Nephron (organoid): ENCODE results near the gene RNF214.

Source experiments
- H3K27ac Mint-ChIP-seq, 3 experiments: 2 replicates each; pipeline ENCODE4 v1.8.0; 2020; ENCODE audit warnings: mixed read lengths in 3 of 3, mild to moderate bottlenecking in 2 of 3, moderate library complexity in 1 of 3
- H3K27me3 Mint-ChIP-seq: 2 replicates; pipeline ENCODE4 v1.8.0; 2021; ENCODE audit warnings: low read depth, mild to moderate bottlenecking, moderate library complexity, mixed read lengths
- H3K36me3 Mint-ChIP-seq: 2 replicates; pipeline ENCODE4 v1.8.0; 2020; ENCODE audit warnings: low read depth, mixed read lengths
- H3K4me1 Mint-ChIP-seq: 2 replicates; pipeline ENCODE4 v1.8.0; 2020; ENCODE audit warnings: mixed read lengths
- H3K4me3 Mint-ChIP-seq, 3 experiments: 2 replicates each; pipeline ENCODE4 v1.8.0; 2020; ENCODE audit warnings: mild to moderate bottlenecking in 3 of 3, mixed read lengths in 3 of 3, moderate library complexity in 2 of 3
- H3K9me3 Mint-ChIP-seq: 2 replicates; pipeline ENCODE4 v1.8.0; 2020; ENCODE audit warnings: mixed read lengths
- TF ChIP-seq, protein P1 (sequence below), 3 experiments: fragments of 200-600 bp; sonication (generic); IDR thresholded peaks; one replicate each; pipeline ENCODE4 v1.5.0; 2021; ENCODE audit warnings: antibody characterized with exemption in 3 of 3; ENCODE audit not compliant: unreplicated experiment in 3 of 3

Gene RNF214

GRCh38 chr11:117281159-117281558, 48.7 kb downstream of the RNF214 start:
- TF ChIP-seq, protein P1, sequence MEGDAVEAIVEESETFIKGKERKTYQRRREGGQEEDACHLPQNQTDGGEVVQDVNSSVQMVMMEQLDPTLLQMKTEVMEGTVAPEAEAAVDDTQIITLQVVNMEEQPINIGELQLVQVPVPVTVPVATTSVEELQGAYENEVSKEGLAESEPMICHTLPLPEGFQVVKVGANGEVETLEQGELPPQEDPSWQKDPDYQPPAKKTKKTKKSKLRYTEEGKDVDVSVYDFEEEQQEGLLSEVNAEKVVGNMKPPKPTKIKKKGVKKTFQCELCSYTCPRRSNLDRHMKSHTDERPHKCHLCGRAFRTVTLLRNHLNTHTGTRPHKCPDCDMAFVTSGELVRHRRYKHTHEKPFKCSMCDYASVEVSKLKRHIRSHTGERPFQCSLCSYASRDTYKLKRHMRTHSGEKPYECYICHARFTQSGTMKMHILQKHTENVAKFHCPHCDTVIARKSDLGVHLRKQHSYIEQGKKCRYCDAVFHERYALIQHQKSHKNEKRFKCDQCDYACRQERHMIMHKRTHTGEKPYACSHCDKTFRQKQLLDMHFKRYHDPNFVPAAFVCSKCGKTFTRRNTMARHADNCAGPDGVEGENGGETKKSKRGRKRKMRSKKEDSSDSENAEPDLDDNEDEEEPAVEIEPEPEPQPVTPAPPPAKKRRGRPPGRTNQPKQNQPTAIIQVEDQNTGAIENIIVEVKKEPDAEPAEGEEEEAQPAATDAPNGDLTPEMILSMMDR (IDR thresholded peaks at IDR 0.05; ENCODE audit: unreplicated experiment in 3 of 3): no peak
- Mint-ChIP-seq H3K27ac (peak overlapping the region in 2 of 3 experiments; percentile 13 to 48), H3K4me1 (no peaks in the 10 kb centered on the region), H3K36me3 (peaks cover 54% of the 10 kb centered on the region), H3K4me3 (no peak overlapping the region), H3K27me3 (no peaks in the 10 kb centered on the region), H3K9me3 (no peaks in the 10 kb centered on the region)

GRCh38 chr11:117281869-117282268, 49.4 kb downstream of the RNF214 start:
- Mint-ChIP-seq H3K4me3 (no peak overlapping the region), H3K9me3 (no peaks in the 10 kb centered on the region), H3K27ac (peak overlapping the region in 1 of 3 experiments; percentile 48), H3K4me1 (no peaks in the 10 kb centered on the region), H3K36me3 (peaks cover 60% of the 10 kb centered on the region), H3K27me3 (no peaks in the 10 kb centered on the region)
- TF ChIP-seq, protein P1 (IDR thresholded peaks at IDR 0.05; ENCODE audit: unreplicated experiment in 3 of 3): no peak

DNA sequence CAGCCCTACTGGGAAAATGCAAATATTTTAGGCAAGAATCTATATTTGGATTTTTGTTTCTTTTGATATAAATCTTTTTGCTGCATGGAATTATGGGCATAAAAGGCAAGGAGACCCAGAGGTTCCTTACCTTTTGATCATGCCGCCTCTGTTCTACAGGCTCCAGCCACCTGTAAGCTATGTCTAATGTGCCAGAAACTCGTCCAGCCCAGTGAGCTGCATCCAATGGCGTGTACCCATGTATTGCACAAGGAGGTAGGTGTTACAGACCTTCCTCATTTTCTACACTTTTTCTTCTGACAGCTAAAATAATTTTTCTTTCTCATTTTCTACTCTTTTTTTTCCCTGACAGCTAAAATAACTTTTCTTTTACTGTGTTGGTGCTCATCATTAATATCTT, 50.5 kb downstream of the RNF214 start:
- no peaks in the 10 kb centered on the region for H3K4me1 Mint-ChIP-seq
- H3K27ac Mint-ChIP-seq: no peak overlapping the region
- H3K9me3 Mint-ChIP-seq: no peaks in the 10 kb centered on the region
- no peaks in the 10 kb centered on the region for H3K27me3 Mint-ChIP-seq
- no peak overlapping the region for H3K4me3 Mint-ChIP-seq
- peaks cover 67% of the 10 kb centered on the region for H3K36me3 Mint-ChIP-seq
- TF ChIP-seq, protein P1 (IDR thresholded peaks at IDR 0.05; ENCODE audit: unreplicated experiment in 3 of 3): no peak

- TF ChIP-seq, protein P1 (IDR thresholded peaks at IDR 0.05; ENCODE audit: unreplicated experiment in 3 of 3): no peak
- H3K9me3 Mint-ChIP-seq: no peaks in the 10 kb centered on the region
- H3K36me3 Mint-ChIP-seq: peaks cover 78% of the 10 kb centered on the region
- no peak overlapping the region for H3K27ac Mint-ChIP-seq
- no peaks in the 10 kb centered on the region for H3K4me1 Mint-ChIP-seq
- no peaks in the 10 kb centered on the region for H3K27me3 Mint-ChIP-seq
- H3K4me3 Mint-ChIP-seq: no peak overlapping the region
Measured at GRCh38 chr11:117284053-117284452, 51.6 kb downstream of the RNF214 start.

- Mint-ChIP-seq H3K4me3 (no peak overlapping the region), H3K27me3 (no peaks in the 10 kb centered on the region), H3K4me1 (no peaks in the 10 kb centered on the region), H3K9me3 (no peaks in the 10 kb centered on the region), H3K36me3 (peaks cover 83% of the 10 kb centered on the region), H3K27ac (no peak overlapping the region)
- TF ChIP-seq, protein P1 (IDR thresholded peaks at IDR 0.05; ENCODE audit: unreplicated experiment in 3 of 3): no peak
Measured at GRCh38 chr11:117286588-117286987, 54.1 kb downstream of the RNF214 start.

- Mint-ChIP-seq H3K27ac (no peak overlapping the region), H3K4me1 (no peaks in the 10 kb centered on the region), H3K9me3 (no peaks in the 10 kb centered on the region), H3K27me3 (no peaks in the 10 kb centered on the region), H3K36me3 (peaks cover 80% of the 10 kb centered on the region), H3K4me3 (no peak overlapping the region)
- TF ChIP-seq, protein P1 (IDR thresholded peaks at IDR 0.05; ENCODE audit: unreplicated experiment in 3 of 3): no peak
Measured at GRCh38 chr11:117287668-117288067, 55.2 kb downstream of the RNF214 start.
